ENCODE results near the gene EIF1AD.
"Not testable (repeated sequence)": the region's sequence is repeated elsewhere in the genome, so short reads cannot be mapped to it uniquely, and the experiment has no call there.

EIF1AD gene

GRCh38 chr11:66001942-66002647, at the start of gene EIF1AD, which contains the start of gene BANF1:
Gene EIF1AD (minus strand): TSS chr11:66002157. CDS start chr11:66000389, 1,768 bp downstream.
Gene BANF1 (plus strand): TSS chr11:66002503. CDS start chr11:66003251, 748 bp downstream.
- DNase-seq (ENCODE audit: low read depth), result peak; percentile 83

GRCh38 chr11:66051371-66051765, 49.4 kb upstream of the EIF1AD start:
- DNase-seq (ENCODE audit: low read depth), result no peak

- DNase-seq (ENCODE audit: low read depth), result no peak
These were observed 48.7 kb upstream of the EIF1AD start for GRCh38 chr11:66050581-66051231.

- DNase-seq (ENCODE audit: low read depth), result no peak
These were observed 46.8 kb upstream of the EIF1AD start, which contains the start of gene GAL3ST3 for GRCh38 chr11:66048547-66049323. Gene GAL3ST3 (minus strand): TSS chr11:66049161. CDS start chr11:66045415, 3,746 bp downstream.

- no peak for DNase-seq (ENCODE audit: low read depth)
These were observed 45.8 kb upstream of the EIF1AD start for GRCh38 chr11:66047541-66048365.

- no peak for DNase-seq (ENCODE audit: low read depth)
These were observed 44.9 kb upstream of the EIF1AD start for GRCh38 chr11:66046901-66047300.

GRCh38 chr11:66045177-66045639, 43.3 kb upstream of the EIF1AD start:
- DNase-seq (ENCODE audit: low read depth), result peak; percentile 78

GRCh38 chr11:66044757-66045156, 42.8 kb upstream of the EIF1AD start:
- no peak for DNase-seq (ENCODE audit: low read depth)

GRCh38 chr11:66042996-66043906, 41.3 kb upstream of the EIF1AD start:
- DNase-seq (ENCODE audit: low read depth), result no peak

GRCh38 chr11:66042227-66042995, 40.5 kb upstream of the EIF1AD start:
- DNase-seq (ENCODE audit: low read depth), result no peak

- no peak for DNase-seq (ENCODE audit: low read depth)
These were observed 37.8 kb upstream of the EIF1AD start for GRCh38 chr11:66039765-66040164.

GRCh38 chr11:66037327-66037726, 35.4 kb upstream of the EIF1AD start:
- DNase-seq (ENCODE audit: low read depth), result no peak

GRCh38 chr11:66036334-66036710, 34.4 kb upstream of the EIF1AD start:
- no peak for DNase-seq (ENCODE audit: low read depth)

- DNase-seq (ENCODE audit: low read depth), result no peak
These were observed 33.8 kb upstream of the EIF1AD start for GRCh38 chr11:66035653-66036333.

GRCh38 chr11:66032957-66033735, 31.2 kb upstream of the EIF1AD start:
- no peak for DNase-seq (ENCODE audit: low read depth)

GRCh38 chr11:66026017-66026529, 24.1 kb upstream of the EIF1AD start, which contains the start of gene CATSPER1:
Gene CATSPER1 (minus strand): TSS chr11:66026479. CDS start chr11:66026379, 100 bp downstream.
- DNase-seq (ENCODE audit: low read depth), result no peak

GRCh38 chr11:66023186-66023440, 21.2 kb upstream of the EIF1AD start:
- DNase-seq (ENCODE audit: low read depth), result not testable (repeated sequence)

All from stimulated activated CD8-positive, alpha-beta memory T cell treated with anti-CD3 and anti-CD28 coated beads, Interleukin-12 subunit alpha, Interleukin-12 subunit beta, amount 100 ng/mL, for 1 hour (primary cell).